Ascending aorta (tissue), 2 donors: Measurements from ENCODE around the gene CCNB2. TPM values are rescaled to one million over a fixed set of nuclear protein-coding genes. Genes with fewer than 3 reads are reported as not detected.
"Not testable (repeated sequence)": the region's sequence is repeated elsewhere in the genome, so short reads cannot be mapped to it uniquely, and the experiment has no call there.

ENCODE experiments used
- DNase-seq, 2 donors: peaks; one replicate each; pipeline ENCODE4 v3.0.0-alpha.2; 2019; ENCODE audit warnings: low spot score in 2 of 2
- H3K27ac ChIP-seq, 2 donors: fragments of 200-600 bp; sonication (generic); one replicate each; pipeline ENCODE4 v1.5.1; 2016 to 2017; ENCODE audit warnings: mild to moderate bottlenecking in 1 of 2
- H3K27me3 ChIP-seq: fragments of 200-600 bp; sonication (generic); one replicate; pipeline ENCODE4 v1.5.1; 2017
- H3K36me3 ChIP-seq, 2 donors: fragments of 200-600 bp; sonication (generic); one replicate each; pipeline ENCODE4 v1.5.1; 2016
- H3K4me1 ChIP-seq, 2 donors: fragments of 200-600 bp; sonication (generic); one replicate each; pipeline ENCODE4 v1.5.1; 2016 to 2017; ENCODE audit warnings: mild to moderate bottlenecking in 1 of 2
- H3K4me3 ChIP-seq, 2 donors: fragments of 200-600 bp; sonication (generic); one replicate each; pipeline ENCODE4 v1.5.1; 2016 to 2017; ENCODE audit warnings: mild to moderate bottlenecking in 1 of 2
- H3K9me3 ChIP-seq, 2 donors: fragments of 200-600 bp; sonication (generic); one replicate each; pipeline ENCODE4 v1.5.1; 2016
- intact Hi-C: fragments of 100-400 bp; cut with DNase I; formaldehyde crosslinking; loops from one replicate; pipeline ENCODE4 v1.15.1; 2023
- total RNA-seq: library from RNA; depleted of rRNA; stranded (reverse); fragments of >200 nt; gene quantifications from one replicate; pipeline ENCODE4 v1.1.0, GENCODE V29; 2016
- TF ChIP-seq, protein P1 (sequence below), 3 experiments: fragments of 200-600 bp in 2 of 3; fragments of 450-650 bp in 1 of 3; sonication (generic) in 2 of 3; IDR thresholded peaks; one replicate each; pipeline ENCODE4 v1.5.1; 2016 to 2019; ENCODE audit warnings: antibody characterized with exemption in 3 of 3, mild to moderate bottlenecking in 1 of 3, moderate library complexity in 1 of 3

The CCNB2 gene
- total RNA-seq, 1 donor from 2014 or later = not detected

DNA sequence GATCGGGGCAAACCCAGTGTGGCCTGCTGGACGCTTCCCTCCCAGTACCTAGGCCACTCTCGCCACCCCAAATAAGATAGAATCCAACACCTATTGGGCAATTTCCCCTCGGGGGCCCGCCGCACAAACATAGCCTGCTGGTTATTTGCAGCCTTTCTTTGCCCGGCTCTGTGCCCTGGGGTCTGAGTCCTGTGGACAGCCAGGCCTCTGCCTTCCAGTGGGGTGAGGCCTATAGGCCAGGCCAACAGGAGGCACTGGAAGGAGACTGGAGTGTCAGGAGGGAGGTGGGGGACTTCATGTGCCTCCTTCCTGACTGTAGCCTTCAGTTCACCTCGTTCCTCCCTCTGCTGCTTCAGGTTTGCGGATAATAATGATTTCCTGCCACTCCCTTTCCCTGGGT lies 54.3 kb downstream of the CCNB2 start:
- H3K27ac ChIP-seq = no peak overlapping the region
- H3K27me3 ChIP-seq = no peaks in the 10 kb centered on the region
- H3K36me3 ChIP-seq = peaks cover 66 to 88% of the 10 kb centered on the region in 2 donors
- no peak overlapping the region for H3K4me3 ChIP-seq
- no peaks in the 10 kb centered on the region for H3K9me3 ChIP-seq
- TF ChIP-seq, protein P1, sequence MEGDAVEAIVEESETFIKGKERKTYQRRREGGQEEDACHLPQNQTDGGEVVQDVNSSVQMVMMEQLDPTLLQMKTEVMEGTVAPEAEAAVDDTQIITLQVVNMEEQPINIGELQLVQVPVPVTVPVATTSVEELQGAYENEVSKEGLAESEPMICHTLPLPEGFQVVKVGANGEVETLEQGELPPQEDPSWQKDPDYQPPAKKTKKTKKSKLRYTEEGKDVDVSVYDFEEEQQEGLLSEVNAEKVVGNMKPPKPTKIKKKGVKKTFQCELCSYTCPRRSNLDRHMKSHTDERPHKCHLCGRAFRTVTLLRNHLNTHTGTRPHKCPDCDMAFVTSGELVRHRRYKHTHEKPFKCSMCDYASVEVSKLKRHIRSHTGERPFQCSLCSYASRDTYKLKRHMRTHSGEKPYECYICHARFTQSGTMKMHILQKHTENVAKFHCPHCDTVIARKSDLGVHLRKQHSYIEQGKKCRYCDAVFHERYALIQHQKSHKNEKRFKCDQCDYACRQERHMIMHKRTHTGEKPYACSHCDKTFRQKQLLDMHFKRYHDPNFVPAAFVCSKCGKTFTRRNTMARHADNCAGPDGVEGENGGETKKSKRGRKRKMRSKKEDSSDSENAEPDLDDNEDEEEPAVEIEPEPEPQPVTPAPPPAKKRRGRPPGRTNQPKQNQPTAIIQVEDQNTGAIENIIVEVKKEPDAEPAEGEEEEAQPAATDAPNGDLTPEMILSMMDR (IDR thresholded peaks at IDR 0.05) = no peak
- intact Hi-C loops = no loop called here
- DNase-seq = no peak
- no peaks in the 10 kb centered on the region for H3K4me1 ChIP-seq

DNA sequence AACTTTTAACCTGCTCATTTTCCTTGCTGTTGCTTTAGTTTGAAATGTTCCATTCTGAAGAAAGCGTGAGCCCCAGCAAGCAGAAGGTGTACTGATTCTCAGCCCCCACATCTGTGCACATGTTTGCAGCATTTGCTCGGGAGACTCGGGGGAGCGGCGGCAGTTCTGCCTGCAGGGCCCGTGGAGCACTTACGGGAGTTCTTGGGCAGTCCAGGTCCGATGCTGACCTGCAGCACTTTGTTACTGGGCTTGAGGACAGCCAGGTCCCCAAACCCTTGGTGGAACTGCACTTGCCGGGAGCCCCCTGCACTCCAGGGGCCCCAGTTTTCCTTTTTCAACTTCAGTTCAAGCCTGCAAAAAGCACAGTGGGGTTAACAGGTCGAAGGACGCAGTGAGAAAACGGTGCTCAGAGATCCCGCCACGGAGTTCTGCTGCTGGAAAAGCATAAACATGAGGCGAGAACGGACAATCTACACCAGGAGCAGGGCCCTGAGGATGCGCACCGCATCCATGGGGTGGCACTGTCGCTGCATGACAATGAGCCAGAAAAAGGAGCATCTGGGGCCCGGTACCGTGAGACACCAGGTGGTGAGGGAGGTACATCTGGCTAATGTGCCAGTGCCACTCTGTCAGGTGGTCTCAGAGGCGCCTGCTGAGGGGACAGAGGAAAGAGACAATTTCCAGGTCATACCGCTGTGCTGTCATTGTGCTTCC lies 56.1 kb downstream of the CCNB2 start:
- H3K9me3 ChIP-seq = no peaks in the 10 kb centered on the region
- no peak overlapping the region for H3K27ac ChIP-seq
- TF ChIP-seq, protein P1 (IDR thresholded peaks at IDR 0.05) = peak in 2 of 3 experiments; percentile 8 to 10
- no peak for DNase-seq
- H3K36me3 ChIP-seq = peaks cover 59 to 80% of the 10 kb centered on the region in 2 donors
- intact Hi-C loops = no loop called here
- peaks cover 3 to 14% of the 10 kb centered on the region in 2 donors for H3K4me1 ChIP-seq
- no peak overlapping the region for H3K4me3 ChIP-seq
- H3K27me3 ChIP-seq = no peaks in the 10 kb centered on the region

DNA sequence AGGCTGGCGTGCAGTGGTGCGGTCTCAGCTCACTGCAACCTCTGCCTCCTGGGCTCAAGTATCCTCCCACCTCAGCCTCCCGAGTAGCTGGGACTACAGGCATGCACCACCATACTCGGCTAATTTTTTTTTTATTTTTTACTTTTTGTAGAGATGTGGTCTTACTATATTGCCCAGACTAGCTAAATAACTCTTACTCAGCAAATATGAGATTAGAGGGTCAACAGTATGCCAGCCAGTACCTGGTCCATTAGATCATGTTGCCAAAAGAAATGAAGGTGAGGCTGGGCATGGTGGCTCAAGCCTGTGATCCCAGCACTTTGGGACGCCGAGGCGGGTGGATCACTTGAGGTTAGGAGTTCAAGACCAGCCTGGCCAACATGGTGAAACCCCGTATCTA lies 57.1 kb downstream of the CCNB2 start:
- H3K9me3 ChIP-seq, intact Hi-C loops, H3K27ac ChIP-seq, H3K27me3 ChIP-seq, H3K4me3 ChIP-seq, DNase-seq: not testable (repeated sequence)
- peaks cover 54 to 69% of the 10 kb centered on the region in 2 donors for H3K36me3 ChIP-seq
- peaks cover 3 to 24% of the 10 kb centered on the region in 2 donors for H3K4me1 ChIP-seq

DNA sequence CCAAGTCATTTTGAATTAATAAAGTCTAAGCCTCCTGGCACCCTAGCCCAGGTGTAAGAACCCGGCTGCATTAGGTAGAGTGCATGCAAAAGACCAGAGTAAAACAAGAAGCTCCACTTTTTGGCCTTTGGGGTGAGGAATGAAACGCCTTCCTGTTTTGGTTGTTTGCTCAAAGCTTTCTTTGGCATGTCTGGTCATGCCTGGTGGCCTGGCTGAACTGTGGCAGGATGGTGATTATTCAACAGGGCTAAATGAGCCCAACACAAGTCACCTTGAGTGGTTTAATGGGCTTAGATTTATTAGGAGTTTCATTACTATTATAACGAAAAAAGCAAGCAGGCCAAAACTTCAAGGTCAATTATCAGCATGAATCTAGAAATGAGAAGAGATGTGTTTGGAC lies 60.8 kb downstream of the CCNB2 start:
- TF ChIP-seq, protein P1 (IDR thresholded peaks at IDR 0.05) = no peak
- H3K4me3 ChIP-seq = no peak overlapping the region
- peaks cover 23 to 33% of the 10 kb centered on the region in 2 donors for H3K36me3 ChIP-seq
- no peaks in the 10 kb centered on the region for H3K9me3 ChIP-seq
- DNase-seq = no peak
- H3K27me3 ChIP-seq = no peaks in the 10 kb centered on the region
- peak overlapping the region; percentile 92 to 97 for H3K27ac ChIP-seq
- peaks cover 11 to 54% of the 10 kb centered on the region in 2 donors for H3K4me1 ChIP-seq
- intact Hi-C loops = loop anchor here (5.0 kb wide), 4 partner anchors 67 to 178 kb away; partner anchors contain the start of gene RNF111

DNA sequence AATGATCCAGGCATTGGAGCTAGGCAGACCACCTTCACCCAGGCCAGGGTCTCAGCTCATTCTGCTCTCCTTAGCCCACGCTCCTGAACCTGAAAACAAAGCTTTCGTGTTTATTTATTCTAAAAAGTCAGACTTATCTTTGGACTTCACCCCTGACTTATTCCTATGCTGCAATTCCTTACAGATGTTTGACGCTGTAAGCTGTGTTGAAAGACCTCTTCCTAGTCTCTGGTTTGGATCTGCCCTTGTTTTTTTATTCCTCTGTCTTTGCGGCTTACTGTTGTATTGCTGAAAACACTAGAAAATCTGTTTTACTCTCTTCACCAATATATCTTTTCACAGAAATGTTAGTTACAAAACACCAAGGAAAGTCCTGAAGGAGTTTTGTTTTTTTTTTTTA lies 61.2 kb downstream of the CCNB2 start:
- TF ChIP-seq, protein P1 (IDR thresholded peaks at IDR 0.05) = no peak
- Histone ChIP-seq H3K27me3 (no peaks in the 10 kb centered on the region), H3K4me1 (peaks cover 13 to 59% of the 10 kb centered on the region in 2 donors), H3K9me3 (no peaks in the 10 kb centered on the region), H3K27ac (peak overlapping the region; percentile 92 to 97), H3K36me3 (peaks cover 18 to 29% of the 10 kb centered on the region in 2 donors), H3K4me3 (no peak overlapping the region)
- intact Hi-C loops = loop anchor here (5.0 kb wide), 4 partner anchors 66 to 179 kb away; partner anchors contain the start of gene RNF111
- no peak for DNase-seq

DNA sequence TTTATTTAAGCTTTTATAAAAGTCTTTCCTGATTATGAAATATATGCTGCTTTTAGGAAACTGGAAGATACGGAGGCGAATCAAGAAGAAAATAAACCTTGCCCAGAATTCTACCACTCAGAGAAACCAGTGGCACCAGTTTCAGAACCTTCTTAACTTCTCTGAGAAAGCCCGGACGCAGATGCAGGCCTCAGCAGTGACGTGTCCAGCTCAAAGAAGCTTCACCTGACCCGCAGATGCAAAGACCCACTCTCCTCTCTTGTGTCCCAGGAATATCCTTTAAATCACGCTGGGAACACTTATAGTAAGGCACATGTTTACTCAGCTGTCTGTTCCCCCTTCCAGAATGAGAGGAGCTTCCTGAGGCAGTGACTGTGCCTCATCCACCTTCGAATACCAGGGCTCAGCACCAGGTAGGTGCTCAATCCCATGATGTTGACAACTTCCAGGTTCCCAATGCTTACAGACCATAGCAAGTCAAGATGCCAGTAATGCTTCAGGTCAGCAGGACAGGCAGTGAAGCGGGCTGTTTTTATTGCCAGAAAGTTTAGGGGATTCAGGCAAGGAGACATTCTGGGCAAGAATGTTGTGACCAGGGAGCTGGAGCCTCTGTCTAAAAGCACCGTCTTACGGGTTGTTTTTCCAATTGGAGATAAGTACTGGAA lies 61.8 kb downstream of the CCNB2 start:
- Histone ChIP-seq H3K27ac (peak overlapping the region; percentile 92 to 97), H3K4me3 (no peak overlapping the region), H3K36me3 (peaks cover 15 to 23% of the 10 kb centered on the region in 2 donors), H3K4me1 (peaks cover 13 to 61% of the 10 kb centered on the region in 2 donors), H3K9me3 (no peaks in the 10 kb centered on the region), H3K27me3 (no peaks in the 10 kb centered on the region)
- intact Hi-C loops = loop anchor here (5.0 kb wide), 4 partner anchors 66 to 179 kb away; partner anchors contain the start of gene RNF111
- DNase-seq = no peak
- TF ChIP-seq, protein P1 (IDR thresholded peaks at IDR 0.05) = no peak
